GM12865 (cell line): ENCODE measurements around the gene FANK1.

Source experiments
- DNase-seq: peaks from one replicate; pipeline ENCODE4 v3.0.0; 2010; ENCODE audit warnings: low read depth
- H3K4me3 ChIP-seq: 2 replicates; pipeline ENCODE4 v1.5.1; 2011; ENCODE audit warnings: mild to moderate bottlenecking, low read depth, low read length, control low read depth
- TF ChIP-seq, protein P1 (sequence below): IDR thresholded peaks from 2 replicates; pipeline ENCODE4 v1.5.1; 2011; ENCODE audit warnings: low read length, control low read depth, low read depth, inconsistent platforms; ENCODE audit not compliant: insufficient read depth; ENCODE audit errors: missing control alignments

The FANK1 gene

DNA sequence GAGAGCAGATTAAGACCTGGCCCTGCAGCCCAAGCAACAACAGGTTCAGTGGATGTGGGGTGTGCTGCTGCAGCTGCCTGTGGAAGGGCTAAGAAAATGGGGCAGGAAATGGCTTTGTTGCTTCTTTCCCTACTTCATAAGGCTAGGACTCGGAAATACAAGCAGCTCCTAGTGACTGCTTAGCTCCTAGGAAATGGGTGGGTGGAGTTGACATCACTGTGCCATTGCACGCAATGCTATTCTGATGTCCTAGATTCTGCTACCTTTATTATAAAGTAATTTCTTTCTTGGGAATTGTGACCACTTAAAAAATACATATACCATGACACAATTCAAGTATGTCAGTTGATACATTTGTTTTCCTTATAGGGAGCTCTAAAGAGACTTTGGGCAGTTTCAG is 155.8 kb downstream of the FANK1 start:
- no peak for DNase-seq
- TF ChIP-seq, protein P1, sequence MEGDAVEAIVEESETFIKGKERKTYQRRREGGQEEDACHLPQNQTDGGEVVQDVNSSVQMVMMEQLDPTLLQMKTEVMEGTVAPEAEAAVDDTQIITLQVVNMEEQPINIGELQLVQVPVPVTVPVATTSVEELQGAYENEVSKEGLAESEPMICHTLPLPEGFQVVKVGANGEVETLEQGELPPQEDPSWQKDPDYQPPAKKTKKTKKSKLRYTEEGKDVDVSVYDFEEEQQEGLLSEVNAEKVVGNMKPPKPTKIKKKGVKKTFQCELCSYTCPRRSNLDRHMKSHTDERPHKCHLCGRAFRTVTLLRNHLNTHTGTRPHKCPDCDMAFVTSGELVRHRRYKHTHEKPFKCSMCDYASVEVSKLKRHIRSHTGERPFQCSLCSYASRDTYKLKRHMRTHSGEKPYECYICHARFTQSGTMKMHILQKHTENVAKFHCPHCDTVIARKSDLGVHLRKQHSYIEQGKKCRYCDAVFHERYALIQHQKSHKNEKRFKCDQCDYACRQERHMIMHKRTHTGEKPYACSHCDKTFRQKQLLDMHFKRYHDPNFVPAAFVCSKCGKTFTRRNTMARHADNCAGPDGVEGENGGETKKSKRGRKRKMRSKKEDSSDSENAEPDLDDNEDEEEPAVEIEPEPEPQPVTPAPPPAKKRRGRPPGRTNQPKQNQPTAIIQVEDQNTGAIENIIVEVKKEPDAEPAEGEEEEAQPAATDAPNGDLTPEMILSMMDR, result no peak

DNA sequence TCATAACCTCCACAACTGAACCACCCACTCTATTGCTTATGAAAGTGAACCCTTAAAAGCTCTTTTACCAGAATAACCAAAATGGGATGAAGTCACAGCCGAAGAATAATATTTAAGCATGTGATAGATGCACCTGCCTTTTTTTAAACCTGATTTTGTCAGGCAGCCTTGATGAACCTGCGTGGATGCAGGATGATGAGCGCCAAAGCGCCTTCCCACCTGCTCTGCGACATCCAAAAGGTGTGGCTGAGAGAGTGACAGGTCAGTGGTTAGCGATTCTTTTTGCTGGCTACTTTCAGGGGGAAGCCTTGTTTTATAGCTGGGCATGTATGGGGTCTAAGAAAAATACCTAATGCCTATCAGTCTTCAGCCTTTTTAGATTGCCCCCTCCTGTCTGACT is 157.8 kb downstream of the FANK1 start:
- H3K4me3 ChIP-seq, result no peak overlapping the region
- DNase-seq, result no peak
- TF ChIP-seq, protein P1, result no peak

More for the DNA sequence above, 155.8 kb downstream of the FANK1 start:
- H3K4me3 ChIP-seq, result no peak overlapping the region

DNA sequence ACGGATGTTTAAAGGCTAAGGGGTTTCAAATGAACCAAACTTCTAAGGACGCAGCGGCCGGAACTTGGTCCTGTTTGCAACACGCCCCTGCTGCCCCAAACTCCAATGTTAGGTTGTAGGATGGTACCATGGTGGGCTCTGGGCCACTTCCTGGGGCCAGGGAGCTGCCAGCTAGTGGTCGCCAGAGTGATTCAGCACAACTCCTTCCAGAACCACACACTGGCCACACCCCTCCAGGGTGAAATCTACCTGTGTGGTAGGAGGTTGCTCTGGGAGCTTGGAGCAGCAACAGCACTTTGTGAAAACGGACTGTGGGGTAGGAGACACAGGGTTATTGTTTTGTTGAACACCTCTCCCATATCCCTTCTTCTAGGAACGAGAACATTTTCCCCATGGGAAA is 161.1 kb downstream of the FANK1 start:
- DNase-seq, result no peak
- TF ChIP-seq, protein P1, result no peak
- H3K4me3 ChIP-seq, result no peak overlapping the region

DNA sequence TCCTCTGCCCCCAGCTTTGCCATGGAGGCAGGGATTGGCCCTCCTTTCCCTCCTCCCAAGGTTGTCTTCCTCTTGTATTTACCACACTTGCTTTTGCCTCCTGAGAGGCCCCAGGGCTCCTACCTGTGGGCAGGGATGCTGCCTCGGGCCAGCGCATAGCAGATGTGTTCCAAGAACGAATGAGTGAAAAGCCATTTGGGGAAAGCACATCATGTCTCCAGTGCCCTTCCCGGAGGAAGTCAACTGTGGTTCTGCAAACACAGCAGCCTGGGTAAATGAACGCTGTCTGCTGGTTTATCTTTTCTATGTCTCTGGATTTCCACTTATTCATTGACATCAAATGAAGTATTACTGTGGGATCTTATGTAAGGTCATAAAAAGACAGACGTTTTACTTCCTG is 161.7 kb downstream of the FANK1 start:
- TF ChIP-seq, protein P1, result no peak
- no peak for DNase-seq
- H3K4me3 ChIP-seq, result no peak overlapping the region

DNA sequence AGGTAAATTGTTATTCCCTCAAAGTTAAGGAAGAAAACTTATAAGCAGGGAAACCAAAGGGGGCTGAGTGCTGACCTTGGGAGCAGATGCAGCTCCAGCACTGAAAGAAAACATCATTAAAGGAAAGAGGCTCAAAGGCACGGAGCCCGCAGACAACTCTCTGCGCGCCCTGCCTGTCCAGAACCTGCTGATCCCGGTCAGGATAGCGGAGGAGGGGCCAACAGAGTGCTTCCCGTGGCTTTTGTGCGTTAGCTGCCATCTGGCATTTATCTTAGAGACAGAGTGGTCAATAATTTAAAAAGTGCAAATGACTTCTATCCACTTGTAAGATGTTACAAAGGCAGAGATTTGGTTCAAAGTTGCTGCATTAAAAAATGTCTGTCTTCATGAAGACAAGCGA is 162.1 kb downstream of the FANK1 start:
- TF ChIP-seq, protein P1, result no peak
- no peak overlapping the region for H3K4me3 ChIP-seq
- DNase-seq, result no peak
